HepG2 (cell line): ENCODE data around the gene MYL4. TPM values are rescaled to one million over a fixed set of nuclear protein-coding genes. Genes with fewer than 3 reads are reported as not detected.
A peak's percentile ranks its signal among the peaks of the same experiment; 100 is the strongest.

Experiments used
- KDM3A ChIP-seq: IDR thresholded peaks from 2 replicates; pipeline ENCODE4 v1.6.1; 2018; ENCODE audit warnings: low read depth, missing compliant biosample characterization
- TBX3 ChIP-seq: fragments of 450-650 bp; IDR thresholded peaks from 2 replicates; pipeline ENCODE4 v1.6.1; 2017; ENCODE audit warnings: antibody characterized with exemption, mild to moderate bottlenecking, inconsistent platforms, borderline replicate concordance
- ZNF431 ChIP-seq: sonication (generic); formaldehyde crosslinking; IDR thresholded peaks from 2 replicates; pipeline ENCODE4 v1.9.0; 2022; ENCODE audit warnings: missing genetic modification reagents, low read depth, mild to moderate bottlenecking, borderline replicate concordance
- ZNF441 ChIP-seq: sonication (generic); formaldehyde crosslinking; IDR thresholded peaks from 2 replicates; pipeline ENCODE4 v1.7.0; 2021; ENCODE audit warnings: missing genetic modification reagents, borderline replicate concordance
- ZNF543 ChIP-seq: sonication (generic); formaldehyde crosslinking; IDR thresholded peaks from 2 replicates; pipeline ENCODE4 v1.4.0; 2020; ENCODE audit warnings: mild to moderate bottlenecking, missing genetic modification reagents
- polyA plus RNA-seq, 8 experiments: library from polyadenylated mRNA; depleted of rRNA in 3 of 8; stranded (reverse) in 7 of 8; unstranded in 1 of 8; fragments of >200 nt; fragmentation: Illumina TruSeq in 4 of 8; extraction: Trizol in 4 of 8; gene quantifications; 2 replicates each; pipeline versions ENCODE4 v1.2.1 to v1.2.3, GENCODE V29; 2011 to 2016; ENCODE audit warnings: low read depth in 4 of 8, missing spikeins in 1 of 8, mixed read lengths in 1 of 8; ENCODE audit not compliant: insufficient read depth in 1 of 8
- total RNA-seq, 5 experiments: library from RNA; depleted of rRNA; stranded (reverse); fragments of >200 nt; fragmentation: Illumina TruSeq; extraction: Trizol; gene quantifications; 2 replicates each; pipeline ENCODE4 v1.2.3, GENCODE V29; 2016; ENCODE audit warnings: low read depth in 1 of 5
- TF ChIP-seq, protein P1 (sequence below): sonication (generic); formaldehyde crosslinking; IDR thresholded peaks from 2 replicates; pipeline ENCODE4 v1.4.0; 2020; ENCODE audit warnings: mild to moderate bottlenecking, missing genetic modification reagents
- TF ChIP-seq, protein P2 (sequence below): sonication (generic); formaldehyde crosslinking; IDR thresholded peaks from 2 replicates; pipeline ENCODE4 v1.4.0; 2020; ENCODE audit warnings: missing genetic modification reagents
- TF ChIP-seq, protein P3 (sequence below), 2 experiments: sonication (generic) in 1 of 2; formaldehyde crosslinking in 1 of 2; IDR thresholded peaks; 2 replicates each; pipeline versions ENCODE4 v1.5.1 to v1.6.1; 2011 to 2020; ENCODE audit warnings: borderline replicate concordance in 1 of 2, low read depth in 1 of 2, low read length in 1 of 2, mild to moderate bottlenecking in 1 of 2, missing genetic modification reagents in 1 of 2, moderate library complexity in 1 of 2
- TF ChIP-seq, protein P4 (sequence below): sonication (generic); formaldehyde crosslinking; IDR thresholded peaks from 2 replicates; pipeline ENCODE4 v1.4.0; 2020; ENCODE audit warnings: missing genetic modification reagents, low read depth, mild to moderate bottlenecking, borderline replicate concordance

MYL4 gene
- total and polyA plus RNA-seq, 2 of the 13 experiments (the other 11 are each of a cell fraction or from before 2014, with no cell fraction given) = not detected

DNA sequence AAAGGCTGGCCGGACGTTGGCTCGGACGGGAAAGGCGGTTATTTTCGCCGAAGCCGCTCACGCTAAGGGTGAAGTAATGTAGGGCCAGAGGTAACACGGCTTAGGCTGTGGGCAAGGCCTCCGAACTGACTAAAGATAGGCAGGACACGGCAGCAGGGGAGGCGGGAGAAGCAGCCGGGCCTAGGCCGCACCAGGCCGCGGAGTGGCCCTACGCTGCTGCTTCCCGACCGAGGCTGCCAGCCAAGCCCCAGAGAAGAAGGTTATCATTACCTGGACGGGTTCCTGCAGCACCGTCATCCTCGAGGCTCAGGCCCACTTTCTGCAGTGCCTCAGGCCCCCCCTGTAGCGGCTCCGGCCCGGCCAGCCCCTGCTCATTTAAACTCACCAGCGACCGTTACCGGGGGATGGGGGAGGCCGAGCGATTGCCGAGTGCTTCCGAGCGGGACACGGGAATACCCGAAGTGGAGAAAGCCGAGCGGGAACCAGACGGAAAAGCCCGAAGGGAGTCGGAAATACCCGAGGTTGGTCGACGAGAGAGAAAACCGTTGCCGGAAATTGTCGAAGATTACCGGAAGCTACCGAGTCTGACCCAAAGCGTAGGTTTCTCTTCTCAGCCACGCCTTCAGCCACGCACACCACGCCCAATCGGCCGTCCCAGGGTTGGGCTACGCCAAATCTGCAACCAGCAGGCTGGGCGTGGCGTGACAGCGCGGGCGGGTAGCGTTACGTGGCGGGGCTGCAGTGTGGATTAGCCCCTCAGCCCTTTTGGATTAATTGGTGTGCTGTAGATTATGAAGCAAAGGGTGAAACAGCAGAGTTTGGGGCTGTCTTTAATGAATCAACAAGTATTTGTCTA is 20.0 kb upstream of the MYL4 start, which contains the start of gene CDC27 (continued):
- TF ChIP-seq, protein P1, sequence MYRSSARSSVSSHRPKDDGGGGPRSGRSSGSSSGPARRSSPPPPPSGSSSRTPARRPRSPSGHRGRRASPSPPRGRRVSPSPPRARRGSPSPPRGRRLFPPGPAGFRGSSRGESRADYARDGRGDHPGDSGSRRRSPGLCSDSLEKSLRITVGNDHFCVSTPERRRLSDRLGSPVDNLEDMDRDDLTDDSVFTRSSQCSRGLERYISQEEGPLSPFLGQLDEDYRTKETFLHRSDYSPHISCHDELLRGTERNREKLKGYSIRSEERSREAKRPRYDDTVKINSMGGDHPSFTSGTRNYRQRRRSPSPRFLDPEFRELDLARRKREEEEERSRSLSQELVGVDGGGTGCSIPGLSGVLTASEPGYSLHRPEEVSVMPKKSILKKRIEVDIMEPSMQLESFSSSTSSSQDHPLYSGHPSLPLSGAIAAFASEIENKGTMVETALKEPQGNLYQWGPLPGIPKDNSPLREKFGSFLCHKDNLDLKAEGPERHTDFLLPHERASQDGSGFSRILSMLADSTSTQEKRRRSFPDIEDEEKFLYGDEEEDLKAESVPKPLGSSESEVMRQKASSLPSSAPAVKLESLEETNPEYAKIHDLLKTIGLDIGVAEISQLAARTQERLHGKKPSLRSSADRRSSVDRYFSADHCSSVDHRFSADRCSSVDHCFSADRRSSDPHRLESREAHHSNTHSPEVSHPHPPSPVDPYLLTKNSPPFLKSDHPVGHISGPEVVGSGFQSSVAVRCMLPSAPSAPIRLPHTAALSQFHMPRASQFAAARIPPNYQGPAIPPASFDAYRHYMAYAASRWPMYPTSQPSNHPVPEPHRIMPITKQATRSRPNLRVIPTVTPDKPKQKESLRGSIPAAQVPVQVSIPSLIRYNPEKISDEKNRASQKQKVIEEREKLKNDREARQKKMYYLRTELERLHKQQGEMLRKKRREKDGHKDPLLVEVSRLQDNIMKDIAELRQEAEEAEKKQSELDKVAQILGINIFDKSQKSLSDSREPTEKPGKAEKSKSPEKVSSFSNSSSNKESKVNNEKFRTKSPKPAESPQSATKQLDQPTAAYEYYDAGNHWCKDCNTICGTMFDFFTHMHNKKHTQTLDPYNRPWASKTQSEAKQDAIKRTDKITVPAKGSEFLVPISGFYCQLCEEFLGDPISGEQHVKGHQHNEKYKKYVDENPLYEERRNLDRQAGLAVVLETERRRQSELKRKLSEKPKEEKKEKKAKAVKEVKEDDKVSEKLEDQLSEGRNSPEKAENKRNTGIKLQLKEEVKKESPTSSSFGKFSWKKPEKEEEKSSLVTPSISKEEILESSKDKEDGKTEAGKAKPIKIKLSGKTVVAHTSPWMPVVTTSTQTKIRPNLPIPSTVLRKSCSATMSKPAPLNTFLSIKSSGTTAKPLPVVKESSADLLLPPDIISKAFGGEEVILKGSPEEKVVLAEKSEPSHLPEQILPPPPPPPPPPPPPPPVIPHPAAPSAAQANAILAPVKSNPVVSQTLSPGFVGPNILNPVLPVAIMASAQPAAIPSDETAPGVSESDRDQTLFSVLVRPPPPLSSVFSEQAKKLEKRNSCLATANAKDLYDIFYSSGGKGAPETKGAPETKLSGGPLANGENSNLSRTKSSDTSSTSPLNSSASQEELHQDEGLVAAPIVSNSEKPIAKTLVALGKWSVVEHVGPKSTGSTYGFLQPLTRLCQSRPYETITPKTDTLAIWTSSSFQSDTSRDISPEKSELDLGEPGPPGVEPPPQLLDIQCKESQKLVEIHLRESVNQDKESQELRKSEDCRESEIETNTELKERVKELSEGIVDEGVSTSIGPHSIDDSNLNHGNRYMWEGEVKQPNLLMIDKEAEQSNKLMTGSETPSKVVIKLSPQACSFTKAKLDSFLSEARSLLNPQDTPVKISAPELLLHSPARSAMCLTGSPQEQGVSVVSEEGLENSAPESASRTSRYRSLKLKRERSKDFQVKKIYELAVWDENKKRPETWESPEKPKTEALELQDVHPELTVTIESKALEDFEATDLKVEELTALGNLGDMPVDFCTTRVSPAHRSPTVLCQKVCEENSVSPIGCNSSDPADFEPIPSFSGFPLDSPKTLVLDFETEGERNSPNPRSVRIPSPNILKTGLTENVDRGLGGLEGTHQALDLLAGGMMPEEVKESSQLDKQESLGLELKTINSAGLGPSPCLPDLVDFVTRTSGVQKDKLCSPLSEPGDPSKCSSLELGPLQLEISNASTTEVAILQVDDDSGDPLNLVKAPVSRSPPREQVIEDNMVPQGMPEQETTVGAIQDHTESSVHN = no peak; the same call in 1 of the 2 replicates
- TF ChIP-seq KDM3A (CRISPR knock-in tag) (peak; percentile 90), ZNF441 (CRISPR knock-in tag) (peak; percentile 94), ZNF431 (CRISPR knock-in tag) (peak; percentile 90), ZNF543 (peak; percentile 86), TBX3 (peak; percentile 26; the same call in 1 of the 2 replicates)
- TF ChIP-seq, protein P2, sequence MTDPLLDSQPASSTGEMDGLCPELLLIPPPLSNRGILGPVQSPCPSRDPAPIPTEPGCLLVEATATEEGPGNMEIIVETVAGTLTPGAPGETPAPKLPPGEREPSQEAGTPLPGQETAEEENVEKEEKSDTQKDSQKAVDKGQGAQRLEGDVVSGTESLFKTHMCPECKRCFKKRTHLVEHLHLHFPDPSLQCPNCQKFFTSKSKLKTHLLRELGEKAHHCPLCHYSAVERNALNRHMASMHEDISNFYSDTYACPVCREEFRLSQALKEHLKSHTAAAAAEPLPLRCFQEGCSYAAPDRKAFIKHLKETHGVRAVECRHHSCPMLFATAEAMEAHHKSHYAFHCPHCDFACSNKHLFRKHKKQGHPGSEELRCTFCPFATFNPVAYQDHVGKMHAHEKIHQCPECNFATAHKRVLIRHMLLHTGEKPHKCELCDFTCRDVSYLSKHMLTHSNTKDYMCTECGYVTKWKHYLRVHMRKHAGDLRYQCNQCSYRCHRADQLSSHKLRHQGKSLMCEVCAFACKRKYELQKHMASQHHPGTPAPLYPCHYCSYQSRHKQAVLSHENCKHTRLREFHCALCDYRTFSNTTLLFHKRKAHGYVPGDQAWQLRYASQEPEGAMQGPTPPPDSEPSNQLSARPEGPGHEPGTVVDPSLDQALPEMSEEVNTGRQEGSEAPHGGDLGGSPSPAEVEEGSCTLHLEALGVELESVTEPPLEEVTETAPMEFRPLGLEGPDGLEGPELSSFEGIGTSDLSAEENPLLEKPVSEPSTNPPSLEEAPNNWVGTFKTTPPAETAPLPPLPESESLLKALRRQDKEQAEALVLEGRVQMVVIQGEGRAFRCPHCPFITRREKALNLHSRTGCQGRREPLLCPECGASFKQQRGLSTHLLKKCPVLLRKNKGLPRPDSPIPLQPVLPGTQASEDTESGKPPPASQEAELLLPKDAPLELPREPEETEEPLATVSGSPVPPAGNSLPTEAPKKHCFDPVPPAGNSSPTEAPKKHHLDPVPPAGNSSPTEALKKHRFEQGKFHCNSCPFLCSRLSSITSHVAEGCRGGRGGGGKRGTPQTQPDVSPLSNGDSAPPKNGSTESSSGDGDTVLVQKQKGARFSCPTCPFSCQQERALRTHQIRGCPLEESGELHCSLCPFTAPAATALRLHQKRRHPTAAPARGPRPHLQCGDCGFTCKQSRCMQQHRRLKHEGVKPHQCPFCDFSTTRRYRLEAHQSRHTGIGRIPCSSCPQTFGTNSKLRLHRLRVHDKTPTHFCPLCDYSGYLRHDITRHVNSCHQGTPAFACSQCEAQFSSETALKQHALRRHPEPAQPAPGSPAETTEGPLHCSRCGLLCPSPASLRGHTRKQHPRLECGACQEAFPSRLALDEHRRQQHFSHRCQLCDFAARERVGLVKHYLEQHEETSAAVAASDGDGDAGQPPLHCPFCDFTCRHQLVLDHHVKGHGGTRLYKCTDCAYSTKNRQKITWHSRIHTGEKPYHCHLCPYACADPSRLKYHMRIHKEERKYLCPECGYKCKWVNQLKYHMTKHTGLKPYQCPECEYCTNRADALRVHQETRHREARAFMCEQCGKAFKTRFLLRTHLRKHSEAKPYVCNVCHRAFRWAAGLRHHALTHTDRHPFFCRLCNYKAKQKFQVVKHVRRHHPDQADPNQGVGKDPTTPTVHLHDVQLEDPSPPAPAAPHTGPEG (CRISPR knock-in tag) = peak; percentile 93
- TF ChIP-seq, protein P3, sequence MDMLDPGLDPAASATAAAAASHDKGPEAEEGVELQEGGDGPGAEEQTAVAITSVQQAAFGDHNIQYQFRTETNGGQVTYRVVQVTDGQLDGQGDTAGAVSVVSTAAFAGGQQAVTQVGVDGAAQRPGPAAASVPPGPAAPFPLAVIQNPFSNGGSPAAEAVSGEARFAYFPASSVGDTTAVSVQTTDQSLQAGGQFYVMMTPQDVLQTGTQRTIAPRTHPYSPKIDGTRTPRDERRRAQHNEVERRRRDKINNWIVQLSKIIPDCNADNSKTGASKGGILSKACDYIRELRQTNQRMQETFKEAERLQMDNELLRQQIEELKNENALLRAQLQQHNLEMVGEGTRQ (IDR thresholded peaks at IDR 0.05; ENCODE audit: low read depth, low read length) = no peak
- TF ChIP-seq, protein P3 (CRISPR knock-in tag; IDR thresholded peaks at IDR 0.05; ENCODE audit: borderline replicate concordance) = peak; percentile 59; the same call in 1 of the 2 replicates
- TF ChIP-seq, protein P4, sequence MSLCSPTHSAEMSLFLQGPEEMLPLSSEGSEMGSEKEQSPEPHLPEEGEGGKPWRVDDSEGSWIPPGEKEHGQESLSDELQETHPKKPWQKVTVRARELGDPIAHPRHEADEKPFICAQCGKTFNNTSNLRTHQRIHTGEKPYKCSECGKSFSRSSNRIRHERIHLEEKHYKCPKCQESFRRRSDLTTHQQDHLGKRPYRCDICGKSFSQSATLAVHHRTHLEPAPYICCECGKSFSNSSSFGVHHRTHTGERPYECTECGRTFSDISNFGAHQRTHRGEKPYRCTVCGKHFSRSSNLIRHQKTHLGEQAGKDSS (CRISPR knock-in tag) = no peak
